Panc1 (cell line): Measurements from ENCODE around the gene PDGFA. TPM values are rescaled to one million over a fixed set of nuclear protein-coding genes. Genes with fewer than 3 reads are reported as not detected.

Experiments used
- ATAC-seq: fragments of 200-7000 bp; cut with Tn5 transposase; 2 replicates; pipeline ENCODE4 v1.9.1; 2020; ENCODE audit warnings: mild to moderate bottlenecking, moderate library complexity
- BruUV-seq: library from RNA; stranded (reverse); fragments of 400-500 nt; replicated peaks from 2 replicates; lab custom pipeline; 2021; lab: Mats Ljungman, UMichigan
- CTCF ChIA-PET: fragments of 300-600 bp; sonication (Branson Sonifier 250); formaldehyde crosslinking; loops from one replicate; lab custom pipeline; 2022; ENCODE audit warnings: antibody characterized with exemption; lab: Charles Lee
- POLR2A ChIA-PET: fragments of 300-600 bp; sonication (Branson Sonifier 250); formaldehyde crosslinking; loops from one replicate; lab custom pipeline; 2022; ENCODE audit warnings: antibody characterized with exemption; lab: Charles Lee
- DNase-seq: peaks from one replicate; pipeline ENCODE4 v3.0.0-alpha.2; 2010; ENCODE audit warnings: low read depth, low spot score
- H3K27ac ChIP-seq: 2 replicates; pipeline ENCODE4 v1.5.1; 2011; ENCODE audit warnings: mild to moderate bottlenecking, low read length, inconsistent platforms
- H3K27me3 ChIP-seq: fragments of 200-500 bp; sonication (Bioruptor generic); 2 replicates; pipeline ENCODE4 v1.6.0; 2014; ENCODE audit warnings: low read length, inconsistent platforms; ENCODE audit not compliant: control insufficient read depth, insufficient read depth
- H3K36me3 ChIP-seq: fragments of 200-500 bp; sonication (Bioruptor generic); 2 replicates; pipeline ENCODE4 v1.5.1; 2014; ENCODE audit warnings: inconsistent platforms, mild to moderate bottlenecking, low read length, moderate library complexity; ENCODE audit not compliant: control insufficient read depth, insufficient read depth
- H3K4me1 ChIP-seq: 2 replicates; pipeline ENCODE4 v1.5.1; 2011; ENCODE audit warnings: inconsistent platforms, mild to moderate bottlenecking, low read length, moderate library complexity; ENCODE audit not compliant: control insufficient read depth, insufficient read depth
- H3K4me3 ChIP-seq, 2 experiments: 2 replicates each; pipeline ENCODE4 v1.5.1; 2011 to 2012; ENCODE audit warnings: low read depth in 2 of 2, low read length in 2 of 2, mild to moderate bottlenecking in 2 of 2, inconsistent platforms in 1 of 2, moderate library complexity in 1 of 2
- H3K9me3 ChIP-seq: fragments of 200-500 bp; sonication (Bioruptor generic); 2 replicates; pipeline ENCODE4 v1.5.1; 2014; ENCODE audit warnings: low read depth, mild to moderate bottlenecking, inconsistent platforms, low read length, moderate library complexity; ENCODE audit not compliant: control insufficient read depth, insufficient read depth
- CTCF ChIP-seq: fragments of 450-650 bp; IDR thresholded peaks from 2 replicates; pipeline ENCODE4 v1.5.1; 2017; ENCODE audit warnings: mild to moderate bottlenecking
- POLR2AphosphoS5 ChIP-seq: IDR thresholded peaks from 2 replicates; pipeline ENCODE4 v1.6.1; 2012; ENCODE audit warnings: mild to moderate bottlenecking, low read depth, low read length, moderate library complexity
- REST ChIP-seq, 2 experiments: IDR thresholded peaks; 2 replicates each; pipeline ENCODE4 v1.6.1; 2011 to 2012; ENCODE audit warnings: low read depth in 2 of 2, control low read depth in 1 of 2, low read length in 1 of 2, mild to moderate bottlenecking in 1 of 2, moderate library complexity in 1 of 2; ENCODE audit not compliant: insufficient read depth in 1 of 2
- SIN3A ChIP-seq: IDR thresholded peaks from 2 replicates; pipeline ENCODE4 v1.6.1; 2012; ENCODE audit warnings: low read depth, mild to moderate bottlenecking, low read length, moderate library complexity, borderline replicate concordance; ENCODE audit not compliant: insufficient read depth
- TCF7L2 ChIP-seq: IDR thresholded peaks from 2 replicates; pipeline ENCODE4 v1.6.1; 2011; ENCODE audit warnings: mild to moderate bottlenecking, low read depth, low read length, inconsistent platforms
- in situ Hi-C: cut with HindIII; loops from 2 replicates; pipeline ENCODE4 v1.10.0; 2016; ENCODE audit warnings: low sequenced_read_pairs, low pct_unique_long_range_greater_than_20kb
- intact Hi-C: fragments of 100-400 bp; cut with micrococcal nuclease; formaldehyde crosslinking; loops from one replicate; pipeline ENCODE4 v1.10.0; 2022; ENCODE audit not compliant: unreplicated experiment
- total RNA-seq: library from RNA; stranded (reverse); gene quantifications from one replicate; pipeline ENCODE4 v1.2.1, GENCODE V29; 2021; ENCODE audit not compliant: unreplicated experiment

The PDGFA gene
- total RNA-seq, 1 experiment from 2014 or later, result 18.5 TPM

GRCh38 chr7:469563-469961 is 50.1 kb downstream of the PDGFA start:
- intact Hi-C loops, result no loop called here
- TF ChIP-seq POLR2AphosphoS5, result no peak
- no peak for TF ChIP-seq CTCF
- TF ChIP-seq SIN3A, result no peak
- TF ChIP-seq TCF7L2, result no peak
- Histone ChIP-seq H3K27me3 (no peaks in the 10 kb centered on the region), H3K4me1 (peaks cover 12% of the 10 kb centered on the region; the same call in 1 of the 2 replicates), H3K4me3 (no peak overlapping the region), H3K9me3 (no peaks in the 10 kb centered on the region), H3K27ac (no peak overlapping the region), H3K36me3 (no peaks in the 10 kb centered on the region)
- POLR2A ChIA-PET, result no interaction called here
- in situ Hi-C loops, result no loop called here
- ATAC-seq, result no peak
- no TSS peak for BruUV-seq
- DNase-seq, result no peak
- CTCF ChIA-PET, result no interaction called here

GRCh38 chr7:468681-469562 is 50.7 kb downstream of the PDGFA start:
- DNase-seq, result no peak
- Histone ChIP-seq H3K4me3 (no peak overlapping the region), H3K27me3 (no peaks in the 10 kb centered on the region), H3K36me3 (no peaks in the 10 kb centered on the region), H3K4me1 (peaks cover 12% of the 10 kb centered on the region; the same call in 1 of the 2 replicates), H3K27ac (no peak overlapping the region), H3K9me3 (no peaks in the 10 kb centered on the region)
- ChIA-PET CTCF (no interaction called here), POLR2A (no interaction called here)
- intact Hi-C loops (no loop called here), in situ Hi-C loops (no loop called here)
- no TSS peak for BruUV-seq
- ATAC-seq, result no peak
- TF ChIP-seq SIN3A, result no peak
- no peak for TF ChIP-seq TCF7L2
- no peak for TF ChIP-seq REST (IDR thresholded peaks at IDR 0.05; ENCODE audit: insufficient read depth in 1 of 2, low read depth in 2 of 2, low read length in 1 of 2)
- no peak for TF ChIP-seq POLR2AphosphoS5
- TF ChIP-seq CTCF, result no peak
